Measurements from ENCODE around the gene TBX15.

TBX15 gene

DNA sequence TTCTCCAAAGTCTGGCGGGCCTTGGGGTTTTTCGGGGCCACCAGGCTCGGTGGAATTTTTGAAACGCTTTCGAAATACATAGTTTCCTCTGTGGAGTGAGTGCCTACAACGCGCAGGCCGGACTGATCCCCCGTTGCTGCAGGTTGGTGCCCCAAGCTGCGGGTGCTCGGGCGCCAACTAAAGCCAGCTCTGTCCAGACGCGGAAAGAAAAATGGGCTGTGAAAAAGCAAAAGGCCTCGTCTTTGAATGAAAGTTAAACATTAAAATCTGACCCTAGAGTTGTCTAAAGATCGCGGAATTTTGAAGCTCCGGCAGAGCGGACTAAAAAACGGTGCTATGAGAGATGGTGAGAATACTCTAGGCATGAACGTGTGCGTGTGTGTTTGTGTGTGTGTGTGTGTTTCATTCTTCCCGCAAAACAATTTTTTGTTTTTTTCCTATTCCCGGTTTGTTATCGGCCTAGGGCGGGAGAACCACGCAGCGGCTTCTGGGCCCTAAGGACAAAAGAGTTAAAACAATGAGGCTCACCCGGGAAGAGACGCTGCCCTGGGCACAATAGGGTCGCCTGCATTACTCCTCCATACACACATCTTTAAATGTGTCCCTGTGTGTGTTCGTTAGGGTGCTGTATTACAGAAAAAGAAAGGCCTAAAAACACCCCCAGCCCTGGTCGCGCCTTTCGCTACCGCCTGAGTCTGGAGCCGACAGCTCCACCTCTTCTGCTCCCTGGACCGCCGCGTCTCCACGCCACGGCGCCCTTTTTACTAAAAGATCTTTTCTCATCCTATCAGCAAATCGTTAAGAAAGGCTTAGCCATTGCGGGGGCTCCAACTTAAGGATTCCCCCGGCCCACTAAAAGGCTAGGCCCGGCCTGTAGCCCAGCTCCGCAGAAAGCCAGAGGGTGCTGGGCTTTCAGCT lies 3.2 kb downstream of the TBX15 start:
- DNase-seq: no peak

DNA sequence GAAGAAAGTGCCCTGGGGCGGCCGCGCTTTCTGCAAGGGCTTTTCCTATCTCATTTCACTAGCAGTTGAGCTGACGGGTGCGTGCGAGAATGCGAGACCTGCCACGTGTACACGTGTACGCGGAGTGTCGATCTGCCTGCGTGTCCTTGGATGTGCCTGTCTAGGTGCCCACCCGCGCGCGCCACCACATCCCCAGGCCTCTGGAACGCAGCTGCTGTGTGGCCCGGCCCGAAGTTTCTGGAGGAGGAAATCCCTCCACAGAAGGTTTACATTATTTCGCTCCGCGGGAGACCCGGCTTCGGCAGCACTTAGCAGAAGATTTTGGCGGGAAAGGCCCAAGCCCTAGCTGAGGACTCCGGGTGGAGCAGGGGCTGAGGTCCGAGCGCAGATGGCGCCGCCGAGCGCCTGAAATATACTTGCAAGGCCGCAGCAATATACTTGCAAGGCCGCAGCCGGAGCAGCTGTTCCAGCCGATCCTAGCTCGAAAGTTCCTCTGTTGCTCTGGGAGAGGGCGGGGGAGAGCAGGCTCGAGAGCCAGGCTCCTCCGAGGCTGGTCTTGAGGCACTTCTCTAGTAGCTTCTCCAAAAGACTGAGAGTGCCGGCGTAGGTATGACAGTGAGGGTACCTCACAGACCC lies 3.9 kb downstream of the TBX15 start:
- DNase-seq: no peak

DNA sequence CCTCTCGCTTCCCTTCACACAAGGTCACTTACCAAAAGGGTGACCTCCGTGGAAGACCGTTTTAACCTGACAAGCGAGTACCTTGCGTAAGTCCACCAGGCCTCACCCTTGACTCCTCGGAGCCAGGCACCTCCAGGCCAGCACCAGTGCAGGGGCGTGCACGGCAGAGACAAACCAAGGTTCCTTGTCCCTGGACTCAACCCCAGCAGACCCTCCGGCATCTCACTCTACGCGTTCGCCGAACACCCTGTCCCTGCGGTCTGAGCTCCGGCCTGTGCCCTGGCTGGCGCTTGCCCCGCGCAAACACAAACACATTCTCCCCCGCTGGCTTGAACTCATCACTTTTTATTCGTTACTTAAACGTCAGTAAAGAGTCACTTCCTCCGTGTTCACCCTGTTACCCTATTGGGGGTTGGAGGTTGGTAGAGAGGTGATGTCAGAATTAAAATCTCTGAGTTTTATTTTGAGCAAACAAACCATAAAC lies 4.5 kb downstream of the TBX15 start:
- no peak for DNase-seq

DNA sequence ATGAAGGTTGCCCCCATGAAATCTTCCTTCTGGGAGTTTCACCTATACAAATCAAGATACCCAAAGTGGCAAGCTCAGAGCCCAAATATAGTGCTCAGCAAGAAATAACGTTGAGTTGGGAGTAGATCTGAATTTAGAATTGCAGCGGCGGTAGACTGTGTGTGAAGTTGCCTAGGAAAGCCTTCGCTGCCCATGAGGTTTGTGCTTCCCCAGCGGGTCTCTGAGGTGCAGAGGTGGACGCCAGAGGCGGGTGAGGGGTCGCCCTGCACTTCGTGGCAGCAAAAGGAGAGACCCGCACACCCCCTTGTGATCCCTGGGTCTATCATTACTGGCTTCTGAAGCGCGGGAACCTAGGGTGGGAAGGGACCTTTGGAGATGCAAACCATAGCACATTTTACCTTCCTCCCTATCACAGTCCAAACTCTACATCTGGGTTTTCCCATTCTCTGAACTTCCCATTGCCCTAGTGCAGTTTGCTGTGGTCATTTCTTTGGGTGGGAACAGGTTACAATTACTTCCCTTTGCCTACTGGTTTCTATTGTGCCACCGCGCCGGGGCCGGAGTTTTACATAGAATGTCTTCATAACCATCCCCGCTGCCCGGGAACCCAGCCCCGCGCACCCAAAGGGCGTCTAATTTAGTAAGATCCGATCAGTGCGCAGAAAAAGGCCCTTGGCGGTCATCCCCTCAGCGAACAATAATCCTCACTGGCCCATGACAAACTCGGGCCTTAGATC lies 5.2 kb downstream of the TBX15 start:
- no peak for DNase-seq

DNA sequence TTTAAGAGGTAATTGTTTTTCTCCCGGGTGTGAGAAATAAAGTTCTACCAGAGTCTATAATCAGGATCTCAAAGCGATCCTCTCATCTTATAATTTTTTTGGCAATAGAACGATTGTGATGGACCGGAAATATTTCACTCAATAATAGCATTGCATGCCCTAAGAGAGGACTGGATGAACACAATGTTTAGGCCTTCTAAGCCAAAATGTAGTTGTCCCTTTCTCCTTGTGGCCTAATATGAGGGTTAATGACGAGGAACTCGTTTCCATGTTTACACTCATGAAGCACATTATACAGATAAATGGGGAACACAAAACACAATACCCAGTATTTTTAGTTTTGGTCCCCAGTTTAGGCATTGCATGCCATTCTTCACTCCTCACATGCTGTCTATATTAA lies 5.9 kb downstream of the TBX15 start:
- DNase-seq: no peak

DNA sequence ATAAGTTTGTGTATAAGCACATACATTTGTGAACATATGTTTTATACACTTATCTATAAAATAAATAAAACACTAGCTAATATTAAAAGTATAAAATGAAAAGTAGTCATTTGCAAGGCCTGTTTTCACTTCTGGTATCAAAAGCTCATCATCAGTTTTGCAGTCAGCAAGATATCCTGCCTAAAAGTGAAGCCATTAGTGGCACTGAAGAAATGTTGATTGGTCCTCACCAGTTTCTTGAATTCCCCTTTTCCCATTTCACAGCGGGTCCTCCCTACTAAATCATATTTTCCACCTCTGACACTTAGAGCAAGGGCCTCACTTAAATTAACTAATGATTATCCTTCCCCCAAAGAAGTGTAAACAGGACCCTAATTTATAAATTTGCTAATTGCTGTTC lies 6.7 kb downstream of the TBX15 start:
- DNase-seq: no peak

DNA sequence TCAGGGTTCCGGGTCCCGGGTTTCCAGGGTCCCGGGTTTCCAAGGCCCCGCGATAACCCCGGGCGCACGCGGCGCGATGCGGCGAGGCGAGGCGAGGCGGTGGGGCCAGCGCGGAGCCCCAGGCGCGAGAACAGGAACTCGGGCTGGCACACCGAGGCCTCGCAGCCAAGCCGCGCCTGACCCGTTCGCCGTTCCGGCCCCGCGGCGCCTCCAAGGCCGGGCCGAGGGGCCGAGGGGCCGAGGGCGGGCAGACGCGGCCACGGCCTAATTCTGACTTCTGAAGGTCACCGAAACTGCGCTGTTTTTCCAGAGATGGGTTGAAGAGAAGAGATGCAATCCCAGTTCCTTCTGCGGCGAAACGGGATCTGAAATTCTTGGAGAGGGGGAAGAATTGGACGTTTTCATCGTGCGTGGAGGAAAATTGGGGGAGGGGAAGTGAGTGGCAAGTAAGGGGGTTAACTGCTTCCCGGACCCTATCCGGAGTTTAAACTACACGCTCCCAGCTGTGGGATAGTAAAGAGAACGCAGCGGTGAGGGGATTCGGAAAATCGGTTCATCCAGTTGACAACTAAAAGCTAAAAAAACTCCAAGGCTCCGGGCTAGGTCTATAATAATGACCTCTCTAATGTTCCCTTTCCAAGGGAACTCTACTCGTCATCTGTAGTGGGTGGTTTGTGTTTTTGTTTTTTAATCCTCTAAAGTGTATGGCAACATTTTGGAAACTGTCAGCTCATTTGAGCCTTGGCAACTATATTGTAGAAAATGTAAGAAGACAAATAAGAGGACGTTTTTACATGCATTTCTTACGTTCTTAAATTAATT lies 8.2 kb downstream of the TBX15 start:
- no peak for DNase-seq

DNA sequence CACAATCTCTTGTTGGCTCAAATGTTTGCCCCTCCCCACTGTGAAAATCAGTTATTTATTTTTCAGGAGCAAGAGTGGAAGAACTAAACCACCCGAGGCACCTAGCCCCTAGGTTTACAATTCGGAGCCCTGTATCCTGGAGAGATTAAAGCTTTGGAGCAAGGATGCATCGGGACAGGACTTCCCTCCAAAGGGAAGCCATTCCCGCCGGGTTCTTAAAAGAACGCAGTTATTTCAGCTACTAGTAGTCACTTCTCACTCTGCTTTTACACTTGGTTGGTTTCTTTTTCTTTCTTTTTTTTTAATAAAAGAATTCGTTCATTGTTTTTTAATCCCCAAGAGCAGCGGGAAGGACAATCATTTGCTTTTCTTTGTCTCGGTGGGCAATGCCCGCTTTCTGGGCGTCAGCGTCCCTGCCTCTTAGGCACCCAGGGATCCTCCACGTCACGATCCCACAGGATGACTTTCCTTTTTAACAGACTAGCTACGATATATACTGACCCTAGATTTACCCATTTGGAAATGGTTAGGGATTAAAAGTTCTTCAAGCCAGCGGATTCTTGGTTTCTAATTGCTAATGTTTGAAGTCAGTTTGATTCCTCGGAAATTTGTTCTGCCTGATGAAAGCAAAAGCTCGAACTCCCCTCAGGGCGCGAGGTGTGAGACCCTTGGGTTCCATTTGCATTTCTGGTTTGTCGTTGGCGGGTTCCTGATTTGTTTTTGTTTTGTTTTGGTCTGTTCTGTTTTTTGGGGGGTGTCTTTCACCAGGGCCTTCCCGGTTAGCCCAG lies 9.0 kb downstream of the TBX15 start:
- no peak for DNase-seq

DNA sequence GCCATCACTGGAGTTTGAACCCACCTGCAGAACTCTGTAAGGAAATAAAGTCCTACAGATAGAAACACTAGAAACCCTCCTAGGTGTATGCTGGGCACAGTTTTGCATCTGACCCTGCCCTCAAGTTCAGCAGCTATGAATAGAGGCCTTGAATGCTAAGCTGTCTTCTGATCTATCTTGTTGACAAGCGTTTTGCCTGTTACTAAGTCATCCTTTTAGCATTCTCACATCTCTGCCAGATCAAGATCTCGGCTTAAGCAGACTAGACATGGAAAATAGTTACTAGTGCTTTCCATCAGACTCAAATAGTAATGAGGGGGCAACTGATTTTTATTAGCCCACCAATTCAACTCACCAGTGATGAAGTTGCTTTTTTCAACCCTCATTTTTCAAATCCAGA lies 10.5 kb downstream of the TBX15 start:
- no peak for DNase-seq

DNA sequence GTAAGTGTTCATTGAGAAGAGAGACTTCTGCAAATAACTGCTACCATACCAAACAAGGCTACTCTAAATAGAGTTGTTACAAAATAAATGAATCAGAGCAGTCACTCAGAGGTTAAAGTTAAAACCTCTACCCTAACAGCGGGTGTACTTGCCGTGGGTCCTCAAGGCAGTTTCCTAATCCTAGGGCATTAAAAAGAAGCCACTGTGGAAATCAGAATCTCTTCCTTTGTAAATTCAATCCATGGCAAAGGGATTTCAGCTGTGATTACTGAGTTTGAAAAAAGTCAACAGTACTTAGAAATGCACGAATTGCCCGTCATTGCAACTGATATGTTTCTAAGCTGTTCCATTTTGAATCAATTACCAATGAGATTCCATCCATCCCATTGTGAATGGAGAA lies 13.5 kb downstream of the TBX15 start:
- no peak for DNase-seq

DNA sequence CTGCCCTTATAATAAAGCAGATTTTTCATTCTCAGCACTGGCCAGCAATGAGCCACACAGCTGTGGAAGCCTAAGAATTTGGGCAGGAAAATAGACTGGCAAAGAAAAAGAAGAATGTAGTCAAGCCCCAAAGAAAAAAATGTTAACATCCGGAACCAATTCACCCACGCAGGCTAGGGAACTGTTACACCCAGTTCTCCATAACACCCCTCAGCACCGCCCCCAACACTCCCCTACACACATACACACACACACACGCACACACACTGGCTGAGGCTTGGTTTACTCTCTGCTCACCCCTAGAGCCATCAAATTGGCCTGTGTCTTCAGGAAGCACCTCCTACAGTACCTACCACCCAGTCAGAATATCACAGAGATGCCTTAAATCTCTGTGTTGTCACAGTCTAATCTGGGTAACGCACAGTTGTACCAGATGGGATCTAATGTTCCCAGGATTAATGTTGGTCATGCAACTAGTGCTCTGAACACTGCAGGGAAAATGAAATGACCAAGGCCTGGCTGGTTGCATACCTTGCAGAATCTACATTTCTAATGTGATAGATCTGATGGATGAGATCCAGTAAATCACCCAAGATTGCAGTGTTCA lies 14.5 kb downstream of the TBX15 start:
- DNase-seq: no peak

DNA sequence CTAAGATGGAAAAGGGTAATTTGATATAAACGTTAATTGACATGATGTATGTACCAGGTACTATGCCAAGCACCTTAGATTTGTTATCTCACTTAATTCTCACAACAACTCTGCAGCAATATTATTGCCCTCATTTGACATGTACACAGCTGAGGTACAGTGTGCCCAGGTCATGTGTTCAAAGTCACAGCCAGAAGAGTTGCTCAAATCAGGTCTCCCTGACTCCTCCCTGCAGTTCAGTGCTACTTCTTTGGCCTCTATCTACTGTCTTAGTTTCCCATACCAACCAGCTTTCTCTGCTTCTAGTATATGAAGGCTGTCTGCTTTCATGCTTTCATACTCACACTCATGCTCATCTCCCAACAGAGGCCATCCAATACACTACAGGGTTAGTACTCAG lies 15.1 kb downstream of the TBX15 start:
- DNase-seq: no peak

DNA sequence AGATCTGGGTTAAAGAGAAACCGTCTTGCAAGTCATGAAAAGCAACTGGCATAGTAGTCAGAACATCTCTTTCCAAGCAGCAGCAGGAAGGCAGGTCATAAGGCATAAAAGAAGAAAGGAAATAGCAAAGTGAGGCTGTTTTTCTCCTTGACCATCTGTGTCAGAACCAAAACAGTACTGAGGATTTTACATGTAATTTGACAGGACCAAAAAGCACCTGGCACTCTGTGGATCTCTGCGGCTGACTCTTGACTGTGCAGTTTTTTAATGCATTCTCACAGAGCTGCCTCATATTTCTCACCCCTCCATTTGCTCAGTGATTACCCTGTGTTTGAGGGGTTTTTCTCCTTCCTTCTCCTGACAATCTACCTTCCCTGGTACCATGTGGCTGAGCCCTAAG lies 17.7 kb downstream of the TBX15 start:
- no peak for DNase-seq

DNA sequence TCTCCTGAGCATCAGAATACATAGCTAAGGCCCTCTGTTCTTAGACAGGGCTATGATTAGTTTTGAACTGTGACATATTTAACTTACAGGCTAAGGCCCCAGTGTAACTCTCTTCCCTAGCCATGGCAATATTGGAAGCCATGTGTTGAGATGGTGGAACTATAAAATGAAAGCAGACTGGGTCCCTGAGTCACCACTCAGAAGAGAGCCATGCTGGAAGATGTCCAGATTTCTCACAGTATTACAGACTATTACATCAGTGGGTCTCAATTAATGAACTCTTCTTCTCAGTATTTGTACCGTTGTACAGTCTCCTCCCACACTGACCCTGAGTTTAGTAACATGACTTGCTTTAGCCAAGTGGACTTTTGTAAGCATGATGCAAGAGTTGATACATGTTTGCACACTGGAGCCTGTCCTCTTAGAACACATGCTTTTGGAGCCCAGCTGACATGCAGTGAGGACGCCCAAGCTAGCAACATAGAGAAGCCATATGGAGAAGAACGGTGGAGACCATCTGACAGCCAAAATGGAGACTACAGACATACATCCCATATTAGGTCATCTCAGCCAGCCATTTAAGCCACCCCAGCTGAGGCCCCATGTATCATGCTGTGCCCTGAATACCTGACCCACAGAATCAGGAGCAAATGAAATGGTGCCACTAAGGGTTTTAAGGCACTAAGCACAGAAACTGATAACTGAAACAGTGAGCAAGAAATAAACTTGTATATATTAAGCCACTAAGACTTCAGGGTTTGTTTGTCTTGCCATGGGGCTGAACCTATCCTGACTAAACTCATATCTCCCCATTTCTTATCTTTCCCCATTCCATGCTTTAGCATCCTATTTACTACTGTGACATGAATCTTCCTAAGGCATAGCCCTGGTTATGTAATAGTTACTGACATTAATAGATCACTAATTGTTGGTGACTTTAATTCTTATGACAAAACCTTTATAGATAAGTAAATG lies 24.4 kb downstream of the TBX15 start:
- DNase-seq: no peak

DNA sequence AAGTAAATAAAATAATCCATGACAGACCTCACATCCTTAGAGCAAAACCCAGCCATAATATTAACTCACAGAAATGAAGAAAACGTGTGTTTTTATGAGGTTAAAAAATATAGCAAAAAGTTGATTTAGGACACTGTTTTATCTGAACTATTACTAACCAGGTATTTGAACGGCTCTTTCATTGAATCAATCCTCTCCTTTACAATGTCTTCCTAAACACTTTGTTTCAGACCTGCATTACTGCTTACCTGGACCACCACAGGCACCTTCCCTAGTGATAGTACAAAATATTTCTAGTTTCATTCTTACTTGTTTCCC lies 25.0 kb downstream of the TBX15 start:
- DNase-seq: no peak

DNA sequence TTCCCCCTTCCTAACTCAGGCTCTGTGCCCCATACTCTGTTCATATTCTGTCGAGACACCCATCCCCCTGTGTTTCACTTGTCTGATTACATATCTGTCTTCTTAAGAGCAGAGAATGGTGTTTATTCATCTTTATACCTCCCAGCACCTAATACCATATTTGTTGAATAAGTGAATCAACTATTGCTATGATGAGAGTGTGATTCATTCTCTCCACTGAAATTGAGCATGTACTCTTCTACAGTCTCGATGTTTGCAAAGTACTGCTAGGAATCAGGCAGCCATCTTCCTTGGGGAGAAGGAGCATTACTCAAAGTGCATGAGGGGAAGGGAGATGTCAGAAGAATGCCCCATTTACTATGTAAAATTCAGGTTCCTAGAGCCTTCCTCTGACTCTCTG lies 27.0 kb downstream of the TBX15 start:
- no peak for DNase-seq

DNA sequence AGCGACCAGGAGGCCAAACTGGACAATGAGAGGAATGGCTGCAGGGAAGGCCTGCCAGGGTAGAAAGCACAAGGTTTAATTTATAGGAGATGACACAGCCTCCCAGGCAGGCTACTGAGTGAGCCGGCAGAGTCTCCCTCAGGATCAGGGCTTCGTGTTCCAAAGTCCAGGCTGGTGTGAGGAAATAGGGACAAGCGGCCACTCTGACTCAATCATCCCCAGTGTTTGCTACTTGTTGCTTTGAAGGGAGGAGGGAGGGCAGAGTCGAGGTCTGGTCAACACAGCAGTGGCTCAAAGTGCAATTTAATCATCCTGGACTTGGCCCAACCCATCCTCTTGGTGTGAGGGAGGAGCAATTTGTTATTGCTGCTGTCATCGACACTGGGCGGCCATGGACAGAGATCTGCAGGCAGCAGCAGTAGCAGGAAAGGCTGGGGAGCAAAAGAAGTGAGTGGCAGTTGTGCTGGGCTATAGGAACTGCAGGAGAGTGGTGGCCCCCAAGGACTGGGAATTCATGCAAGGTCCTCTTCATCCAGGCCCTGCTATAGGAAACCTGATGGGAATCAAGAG lies 27.5 kb downstream of the TBX15 start:
- no peak for DNase-seq

DNA sequence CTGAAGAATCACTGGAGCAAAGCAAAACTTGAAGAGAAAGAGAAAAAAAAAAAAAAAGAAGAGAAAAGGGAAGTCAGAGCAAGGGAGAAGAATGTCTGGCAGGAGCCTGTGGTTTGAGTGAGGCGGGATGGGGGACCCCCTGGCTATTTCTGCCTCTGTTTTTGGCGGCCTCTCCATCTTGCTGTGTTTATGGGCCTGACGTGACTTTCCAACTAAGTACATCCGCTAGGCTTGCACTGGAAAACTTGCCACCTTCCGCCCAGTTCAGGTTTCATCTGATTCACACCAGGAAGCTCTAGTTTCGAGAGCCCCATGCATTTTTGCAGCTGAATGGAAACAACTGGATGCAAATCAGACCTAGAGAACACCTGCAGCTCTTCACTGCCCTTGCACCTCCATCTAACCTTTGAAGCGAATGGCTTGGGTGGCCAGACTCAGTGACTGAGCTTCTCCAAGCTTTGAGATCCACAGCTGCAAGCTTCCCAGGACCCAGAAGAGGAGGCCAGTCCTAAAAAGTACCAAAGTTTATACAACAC lies 28.0 kb downstream of the TBX15 start:
- no peak for DNase-seq

DNA sequence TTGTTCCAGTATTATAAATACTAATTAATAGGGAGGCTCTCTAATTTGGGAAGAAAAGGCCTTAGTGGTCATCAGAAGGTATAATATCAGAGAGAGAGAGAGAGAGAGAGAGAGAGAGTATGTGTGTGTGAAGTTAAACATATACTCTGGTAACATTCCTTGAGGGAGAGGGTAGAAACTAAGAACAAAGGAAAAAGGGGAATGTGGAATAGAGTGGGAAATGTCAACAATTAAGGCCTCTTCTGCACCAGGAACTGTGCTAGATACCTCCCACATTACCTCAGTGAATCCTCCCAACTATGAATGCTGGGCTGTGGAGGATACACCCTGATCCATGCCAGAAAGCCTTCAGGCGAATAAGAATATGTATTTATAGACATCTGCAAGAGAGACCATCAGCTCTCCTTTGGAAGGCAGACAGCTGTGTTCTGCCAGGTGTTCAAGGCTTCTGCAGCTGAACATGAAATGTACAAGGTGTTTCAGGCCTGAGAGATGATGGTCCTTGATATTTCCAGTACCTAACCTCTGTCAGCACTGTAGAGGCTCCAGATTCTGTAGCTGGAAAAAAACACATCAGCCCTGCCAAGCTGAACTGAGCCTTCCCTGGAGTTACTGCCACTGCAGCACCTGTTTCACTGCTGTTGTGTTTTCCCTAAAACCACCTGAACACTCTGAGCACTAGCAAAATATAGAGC lies 29.1 kb downstream of the TBX15 start:
- no peak for DNase-seq

Measured in hematopoietic multipotent progenitor cell treated with erythropoietin and hydrocortisone succinate and interleukin-3 and kit ligand, for 8 days (in vitro differentiated cells).